HG03442 (cell line): ENCODE results near the gene ZBED5.
"Not testable (repeated sequence)": the region's sequence is repeated elsewhere in the genome, so short reads cannot be mapped to it uniquely, and the experiment has no call there.

Source experiments
- ATAC-seq: cut with Tn5 transposase; IDR thresholded peaks from one replicate; pipeline ENCODE4 v1.9.1; 2021; ENCODE audit warnings: mild to moderate bottlenecking, moderate library complexity; ENCODE audit not compliant: unreplicated experiment

ZBED5 gene

GRCh38 chr11:10857709-10858438 lies at the start of gene ZBED5:
Gene ZBED5 (minus strand): TSS chr11:10858053. CDS start chr11:10854945, 3,108 bp downstream.
- ATAC-seq, result peak; percentile 94

- ATAC-seq, result no peak
Measured at GRCh38 chr11:10906521-10906920, 48.7 kb upstream of the ZBED5 start.

DNA sequence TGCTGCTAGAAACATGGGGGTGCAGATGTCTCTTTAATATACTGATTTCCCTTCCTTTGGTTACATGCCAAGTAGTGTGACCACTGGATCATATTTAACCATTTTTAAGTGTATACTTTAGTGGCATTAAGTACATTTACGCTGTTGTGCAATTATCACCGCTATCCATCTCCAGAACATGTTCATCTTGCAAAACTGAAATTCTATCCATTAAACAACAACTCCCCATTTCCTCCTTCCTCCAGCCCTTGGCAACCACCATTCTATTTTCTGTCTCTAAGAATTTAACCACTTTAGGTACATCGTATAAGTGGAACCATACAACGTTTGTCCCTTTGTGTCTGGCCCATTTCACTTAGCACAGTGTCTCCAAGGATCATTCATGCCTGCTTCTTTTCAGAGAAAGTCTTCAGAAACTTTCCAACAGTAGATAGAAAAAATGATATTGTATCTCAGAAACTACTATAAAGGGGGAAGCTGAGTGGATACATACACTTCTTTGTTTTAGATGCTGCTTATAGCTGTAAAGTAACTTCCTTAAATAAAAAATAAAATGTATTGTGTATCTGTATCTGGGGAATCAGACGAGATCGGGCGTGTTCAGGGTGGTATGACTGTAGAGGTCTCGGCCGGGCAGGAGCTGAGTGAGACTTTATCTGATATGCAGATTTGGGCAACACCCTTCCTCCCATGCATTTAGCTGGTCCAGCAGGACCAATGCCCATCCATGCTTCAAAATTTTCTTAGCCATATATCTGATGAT lies 44.6 kb upstream of the ZBED5 start:
- ATAC-seq, result no peak

- ATAC-seq, result no peak
Measured at GRCh38 chr11:10900681-10901415, 43.0 kb upstream of the ZBED5 start.

GRCh38 chr11:10899121-10899830 lies 41.4 kb upstream of the ZBED5 start:
- ATAC-seq, result no peak

DNA sequence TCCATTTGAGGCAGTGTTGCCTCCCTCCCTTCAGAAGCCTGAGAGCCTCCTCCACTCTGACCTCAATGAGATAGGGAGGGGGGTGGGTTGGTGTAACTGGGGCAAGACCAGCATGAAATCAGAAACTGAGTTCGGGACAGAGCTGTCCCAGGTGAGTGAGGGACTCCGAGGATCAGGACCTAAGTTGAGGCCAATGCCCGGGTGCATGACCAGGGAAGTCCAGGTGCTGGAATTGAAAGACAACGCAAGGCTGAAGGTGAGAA lies 40.8 kb upstream of the ZBED5 start:
- no peak for ATAC-seq

DNA sequence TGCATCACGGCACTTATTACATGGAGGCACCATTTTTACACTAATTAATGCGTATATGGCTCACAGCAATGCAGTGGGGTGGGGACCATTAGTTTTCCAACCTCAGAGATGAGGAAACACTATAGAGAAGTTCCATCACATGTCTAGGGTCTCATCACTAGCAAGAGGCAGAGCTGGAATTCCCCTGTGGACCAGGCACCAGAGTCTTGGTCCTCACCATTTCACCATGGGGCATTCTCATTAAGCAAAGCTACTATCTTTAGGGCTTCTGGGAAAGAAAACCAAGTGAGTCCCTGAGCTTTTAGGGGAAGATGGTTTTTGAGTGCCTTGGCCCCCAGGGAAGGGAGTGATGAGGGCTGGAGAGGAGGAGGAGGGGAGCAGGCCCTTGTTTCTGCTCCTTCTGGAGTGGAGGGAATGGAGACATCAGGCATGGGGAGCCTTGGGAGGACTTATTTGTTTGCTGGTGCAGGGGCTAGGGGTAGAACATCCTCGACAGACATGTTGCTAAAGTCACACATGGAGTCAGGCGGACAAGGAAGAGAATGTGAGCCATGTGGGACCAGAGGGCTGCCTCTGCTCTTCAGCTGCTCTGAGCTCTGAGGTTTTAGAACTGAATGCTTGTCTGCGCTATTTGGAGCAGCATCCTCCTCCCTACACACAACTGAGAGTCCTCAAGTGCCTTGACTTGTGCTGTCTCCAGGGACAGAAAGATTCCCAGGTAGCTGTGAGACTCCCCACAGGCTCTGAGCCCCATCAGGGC lies 40.3 kb upstream of the ZBED5 start:
- no peak for ATAC-seq

GRCh38 chr11:10897150-10897549 lies 39.3 kb upstream of the ZBED5 start:
- no peak for ATAC-seq

GRCh38 chr11:10896493-10896892 lies 38.6 kb upstream of the ZBED5 start:
- no peak for ATAC-seq

- no peak for ATAC-seq
Measured at GRCh38 chr11:10895285-10895684, 37.4 kb upstream of the ZBED5 start.

DNA sequence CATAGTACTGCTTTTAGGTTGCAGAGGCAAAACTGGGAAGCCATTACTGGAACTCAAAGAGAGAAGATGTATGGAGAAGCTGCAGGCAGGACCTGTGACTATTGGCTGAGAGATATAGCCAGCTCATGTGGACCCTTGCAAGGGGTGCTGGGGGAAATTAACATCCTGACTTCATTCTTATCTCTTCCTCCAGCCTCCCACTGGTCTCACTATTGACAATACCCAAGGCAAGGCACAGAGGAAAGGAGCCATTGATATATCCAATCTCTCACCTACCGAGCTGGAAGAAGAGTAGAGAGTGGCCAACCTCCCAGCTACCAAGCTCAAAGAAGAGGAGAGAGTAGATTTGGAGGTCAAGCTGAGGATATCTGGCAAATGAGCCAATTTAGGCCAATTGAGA lies 36.8 kb upstream of the ZBED5 start:
- ATAC-seq, result no peak

DNA sequence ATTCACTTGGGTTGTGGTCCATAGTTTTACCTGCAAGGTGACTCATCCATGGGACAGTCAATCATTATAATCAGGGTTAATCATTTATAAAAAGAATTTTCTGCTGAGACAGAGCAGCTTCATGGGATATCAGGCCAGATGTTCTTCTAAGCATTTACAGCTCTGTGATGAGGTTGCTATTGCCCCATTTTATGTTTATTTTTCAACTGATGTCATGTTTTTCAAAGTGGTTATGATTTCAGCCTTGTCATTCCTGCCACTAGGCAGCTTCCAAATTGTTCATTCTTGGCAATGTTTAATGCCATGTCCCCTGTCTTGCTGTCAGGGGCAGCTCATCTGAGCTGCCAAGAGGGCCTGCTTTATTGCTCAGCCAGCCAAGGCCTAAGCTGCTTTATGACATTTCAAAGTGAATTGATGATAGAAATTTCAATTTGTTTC lies 35.9 kb upstream of the ZBED5 start:
- ATAC-seq, result no peak

GRCh38 chr11:10892250-10892649 lies 34.4 kb upstream of the ZBED5 start:
- no peak for ATAC-seq

GRCh38 chr11:10891151-10891720 lies 33.4 kb upstream of the ZBED5 start:
- ATAC-seq, result no peak

DNA sequence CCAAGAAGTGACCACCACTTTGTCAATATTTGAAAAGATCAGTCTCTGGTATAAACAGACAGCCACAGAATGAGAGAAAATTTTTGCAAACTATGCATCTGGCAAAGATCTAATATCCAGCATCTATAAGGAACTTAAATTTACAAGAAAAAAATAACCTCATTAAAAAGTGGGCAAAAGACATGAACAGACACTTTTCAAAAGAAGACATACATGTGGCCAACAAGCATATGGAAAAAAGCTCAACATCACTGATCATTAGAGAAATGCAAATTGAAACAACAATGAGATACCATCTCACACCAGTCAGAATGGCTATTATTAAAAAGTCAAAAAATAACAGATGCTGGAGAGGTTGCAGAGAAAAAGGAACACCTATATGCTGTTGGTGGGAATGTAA lies 32.2 kb upstream of the ZBED5 start:
- ATAC-seq, result not testable (repeated sequence)

GRCh38 chr11:10887307-10887706 lies 29.5 kb upstream of the ZBED5 start:
- ATAC-seq, result no peak

DNA sequence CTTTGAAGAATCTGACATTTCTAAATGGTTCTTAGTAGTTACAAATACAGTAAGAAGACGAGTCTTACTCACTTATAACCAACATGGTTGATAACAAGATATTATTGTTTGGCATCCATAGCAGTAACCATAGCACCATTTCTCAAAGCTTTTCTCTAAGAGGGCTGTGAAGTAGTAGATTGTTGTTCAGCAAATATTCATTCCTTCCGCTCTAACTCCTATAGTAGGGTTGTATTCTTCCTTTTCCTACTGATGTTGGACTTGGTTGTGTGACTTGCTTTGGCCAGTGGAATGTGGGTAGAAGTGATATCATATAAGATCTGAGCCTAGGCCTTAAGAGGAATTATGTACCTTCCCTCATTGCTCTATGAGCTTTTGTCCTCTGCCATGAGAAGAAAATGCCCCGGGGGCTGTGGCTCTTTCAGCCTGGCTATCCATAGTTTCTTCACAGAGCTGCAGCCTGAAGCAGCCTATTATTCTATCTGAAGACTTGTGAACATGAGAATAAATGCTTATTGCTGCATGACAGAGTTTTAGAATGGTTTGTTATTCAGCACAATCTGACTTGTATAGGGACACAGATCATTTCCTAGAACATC lies 28.9 kb upstream of the ZBED5 start:
- no peak for ATAC-seq

GRCh38 chr11:10885703-10886363 lies 28.0 kb upstream of the ZBED5 start:
- ATAC-seq, result no peak

DNA sequence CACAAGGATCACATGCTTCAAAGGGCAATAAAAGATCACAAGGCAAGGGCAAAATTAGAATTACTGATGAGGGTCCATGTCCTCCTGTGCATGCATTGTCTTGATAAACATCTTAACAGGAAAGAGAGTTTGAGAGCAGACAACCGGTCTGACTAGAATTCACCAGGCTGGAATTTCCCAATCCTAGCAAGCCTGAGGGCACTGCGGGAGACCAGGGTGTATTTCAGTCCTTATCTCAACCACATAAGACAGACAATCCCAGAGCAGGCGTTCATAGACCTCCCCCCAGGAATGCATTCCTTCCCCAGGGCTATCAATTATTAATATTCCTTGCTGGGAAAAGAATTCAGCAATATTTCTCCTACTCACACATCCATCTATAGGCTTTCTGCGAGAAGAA lies 26.4 kb upstream of the ZBED5 start:
- ATAC-seq, result not testable (repeated sequence)
